GM23338 (cell line): ENCODE data around the gene SULT6B1. TPM values are rescaled to one million over a fixed set of nuclear protein-coding genes. Genes with fewer than 3 reads are reported as not detected.

Experiments used
- ATAC-seq: fragments of 200-7000 bp; cut with Tn5 transposase; 3 replicates; pipeline ENCODE4 v1.9.1; 2020
- DNase-seq: peaks from one replicate; pipeline ENCODE4 v3.0.0-alpha.2; 2015; ENCODE audit warnings: low spot score
- H2AFZ ChIP-seq: fragments of 200-600 bp; sonication (generic); 2 replicates; pipeline ENCODE4 v1.8.0; 2016; ENCODE audit warnings: antibody characterized with exemption, mild to moderate bottlenecking, moderate library complexity
- H3F3A ChIP-seq: fragments of 200-600 bp; sonication (generic); replicated peaks from 2 replicates; pipeline ENCODE4 v1.8.0; 2017; ENCODE audit warnings: antibody characterized with exemption, mixed run types, low read depth
- H3K27ac ChIP-seq: fragments of 200-600 bp; sonication (generic); 2 replicates; pipeline ENCODE4 v1.6.1; 2016; ENCODE audit warnings: low read depth
- H3K27me3 ChIP-seq: fragments of 200-600 bp; sonication (generic); 2 replicates; pipeline ENCODE4 v1.8.0; 2016; ENCODE audit warnings: mild to moderate bottlenecking, mixed run types, moderate library complexity; ENCODE audit not compliant: insufficient read depth
- H3K36me3 ChIP-seq: fragments of 200-600 bp; sonication (generic); 2 replicates; pipeline ENCODE4 v1.8.0; 2016; ENCODE audit warnings: mild to moderate bottlenecking; ENCODE audit not compliant: insufficient read depth
- H3K4me1 ChIP-seq: fragments of 200-600 bp; sonication (generic); 2 replicates; pipeline ENCODE4 v1.8.0; 2016; ENCODE audit warnings: mild to moderate bottlenecking, moderate library complexity; ENCODE audit not compliant: insufficient read depth
- H3K4me2 ChIP-seq: fragments of 200-600 bp; sonication (generic); 2 replicates; pipeline ENCODE4 v1.7.1; 2017; ENCODE audit warnings: mixed run types
- H3K4me3 ChIP-seq: fragments of 200-600 bp; sonication (generic); 2 replicates; pipeline ENCODE4 v1.6.1; 2016; ENCODE audit warnings: mixed run types
- H3K79me2 ChIP-seq: fragments of 200-600 bp; sonication (generic); replicated peaks from 2 replicates; pipeline ENCODE4 v1.8.0; 2017; ENCODE audit warnings: mild to moderate bottlenecking; ENCODE audit not compliant: insufficient read depth
- H3K9me2 ChIP-seq: fragments of 200-600 bp; sonication (generic); 2 replicates; pipeline ENCODE4 v1.8.0; 2017; ENCODE audit not compliant: insufficient read depth
- H4K20me1 ChIP-seq: fragments of 200-600 bp; sonication (generic); replicated peaks from 2 replicates; pipeline ENCODE4 v1.8.0; 2017; ENCODE audit warnings: mild to moderate bottlenecking; ENCODE audit not compliant: insufficient read depth
- H3K27ac Mint-ChIP-seq: 2 replicates; pipeline ENCODE4 v1.8.0; 2020; ENCODE audit warnings: inconsistent platforms, mild to moderate bottlenecking, moderate library complexity, mixed read lengths
- H3K27me3 Mint-ChIP-seq: 3 replicates; pipeline ENCODE4 v1.8.0; 2022; ENCODE audit warnings: low read depth, mild to moderate bottlenecking, moderate library complexity, mixed read lengths, inconsistent platforms; ENCODE audit not compliant: insufficient read depth, poor library complexity
- H3K36me3 Mint-ChIP-seq: 3 replicates; pipeline ENCODE4 v1.8.0; 2021; ENCODE audit warnings: low read depth, mild to moderate bottlenecking, inconsistent platforms, moderate library complexity, mixed read lengths
- H3K4me1 Mint-ChIP-seq: 3 replicates; pipeline ENCODE4 v1.8.0; 2020; ENCODE audit warnings: mild to moderate bottlenecking, inconsistent platforms, mixed read lengths
- H3K4me3 Mint-ChIP-seq: 3 replicates; pipeline ENCODE4 v1.8.0; 2021; ENCODE audit warnings: moderate library complexity, mild to moderate bottlenecking, inconsistent platforms, mixed read lengths
- H3K9me3 Mint-ChIP-seq: 3 replicates; pipeline ENCODE4 v1.8.0; 2020; ENCODE audit warnings: moderate library complexity, mild to moderate bottlenecking, inconsistent platforms, mixed read lengths
- CREB1 ChIP-seq: fragments of 250-450 bp; sonication (Bioruptor Pico); IDR thresholded peaks from 2 replicates; pipeline ENCODE4 v1.5.0; 2020; ENCODE audit warnings: low read depth, mild to moderate bottlenecking, moderate library complexity
- ETS1 ChIP-seq: IDR thresholded peaks from 2 replicates; pipeline ENCODE4 v1.6.1; 2016; ENCODE audit warnings: antibody characterized with exemption
- EZH2 ChIP-seq: fragments of 200-600 bp; sonication (generic); IDR thresholded peaks from one replicate; pipeline ENCODE4 v1.8.0; 2017; ENCODE audit warnings: antibody characterized with exemption, mild to moderate bottlenecking, low read depth; ENCODE audit not compliant: unreplicated experiment
- EZH2phosphoT487 ChIP-seq: fragments of 200-600 bp; sonication (generic); IDR thresholded peaks from one replicate; pipeline ENCODE4 v1.8.1; 2018; ENCODE audit warnings: antibody characterized with exemption; ENCODE audit not compliant: unreplicated experiment
- JUNB ChIP-seq: IDR thresholded peaks from one replicate; pipeline ENCODE4 v1.6.1; 2016; ENCODE audit warnings: antibody characterized with exemption; ENCODE audit not compliant: unreplicated experiment
- NANOG ChIP-seq: IDR thresholded peaks from 2 replicates; pipeline ENCODE4 v1.6.1; 2016; ENCODE audit warnings: antibody characterized with exemption, borderline replicate concordance
- POLR2AphosphoS5 ChIP-seq: IDR thresholded peaks from 2 replicates; pipeline ENCODE4 v1.6.1; 2016; ENCODE audit warnings: antibody characterized with exemption, low read depth
- REST ChIP-seq: IDR thresholded peaks from one replicate; pipeline ENCODE4 v1.6.1; 2018; ENCODE audit warnings: antibody characterized with exemption; ENCODE audit not compliant: unreplicated experiment
- STAT1 ChIP-seq: IDR thresholded peaks from one replicate; pipeline ENCODE4 v1.6.1; 2016; ENCODE audit warnings: antibody characterized with exemption; ENCODE audit not compliant: unreplicated experiment
- ZNF114 ChIP-seq: fragments of 250-450 bp; sonication (Bioruptor Pico); IDR thresholded peaks from 2 replicates; pipeline ENCODE4 v1.5.0; 2020; ENCODE audit warnings: mild to moderate bottlenecking, moderate library complexity
- ZNF331 ChIP-seq: fragments of 250-450 bp; sonication (Bioruptor Pico); IDR thresholded peaks from 2 replicates; pipeline ENCODE4 v1.5.0; 2020; ENCODE audit warnings: low read depth, mild to moderate bottlenecking, moderate library complexity
- polyA plus RNA-seq: library from polyadenylated mRNA; unstranded; fragments of >200 nt; fragmentation: Nextera tagmentation; extraction: Ambion mirVana; gene quantifications from 2 replicates; pipeline ENCODE4 v1.2.1, GENCODE V29; 2016
- total RNA-seq: library from RNA; depleted of rRNA; stranded (reverse); fragments of >200 nt; shearing (Covaris generic); gene quantifications from 2 replicates; pipeline ENCODE4 v1.2.3, GENCODE V29; 2014
- TF ChIP-seq, protein P1 (sequence below), 2 experiments: fragments of 200-600 bp in 1 of 2; sonication (generic) in 1 of 2; conservative IDR thresholded peaks; 2 replicates each; pipeline versions ENCODE4 v1.5.1 to v1.6.1; 2016 to 2017; ENCODE audit warnings: antibody characterized with exemption in 2 of 2, low read depth in 2 of 2, mild to moderate bottlenecking in 2 of 2, moderate library complexity in 1 of 2
- TF ChIP-seq, protein P2 (sequence below): fragments of 250-450 bp; sonication (Bioruptor Pico); IDR thresholded peaks from 2 replicates; pipeline ENCODE4 v1.5.0; 2020; ENCODE audit warnings: mild to moderate bottlenecking, moderate library complexity

The SULT6B1 gene
- total and polyA plus RNA-seq, 2 experiments from 2014 or later: not detected

- Histone ChIP-seq H3K4me1 (peaks cover 7% of the 10 kb centered on the region), H2AFZ (no peak overlapping the region), H3K9me2 (no peaks in the 10 kb centered on the region), H3K4me3 (no peak overlapping the region), H3K4me2 (no peak overlapping the region), H3F3A (no peaks in the 10 kb centered on the region), H4K20me1 (no peaks in the 10 kb centered on the region), H3K79me2 (peaks cover 57% of the 10 kb centered on the region), H3K36me3 (peaks cover 16% of the 10 kb centered on the region; the same call in 1 of the 2 replicates), H3K27ac (no peak overlapping the region), H3K27me3 (no peaks in the 10 kb centered on the region)
- Mint-ChIP-seq H3K4me1 (peaks cover 14% of the 10 kb centered on the region; the same call in 2 of the 3 replicates), H3K36me3 (peaks cover 43% of the 10 kb centered on the region), H3K9me3 (no peaks in the 10 kb centered on the region; the same call in 2 of the 3 replicates), H3K4me3 (no peak overlapping the region), H3K27me3 (no peaks in the 10 kb centered on the region), H3K27ac (no peak overlapping the region; the same call in 1 of the 2 replicates)
- DNase-seq (no peak), ATAC-seq (no peak)
- no peak for TF ChIP-seq CREB1 (CRISPR knock-in tag)
- no peak for TF ChIP-seq POLR2AphosphoS5
- TF ChIP-seq, protein P1, sequence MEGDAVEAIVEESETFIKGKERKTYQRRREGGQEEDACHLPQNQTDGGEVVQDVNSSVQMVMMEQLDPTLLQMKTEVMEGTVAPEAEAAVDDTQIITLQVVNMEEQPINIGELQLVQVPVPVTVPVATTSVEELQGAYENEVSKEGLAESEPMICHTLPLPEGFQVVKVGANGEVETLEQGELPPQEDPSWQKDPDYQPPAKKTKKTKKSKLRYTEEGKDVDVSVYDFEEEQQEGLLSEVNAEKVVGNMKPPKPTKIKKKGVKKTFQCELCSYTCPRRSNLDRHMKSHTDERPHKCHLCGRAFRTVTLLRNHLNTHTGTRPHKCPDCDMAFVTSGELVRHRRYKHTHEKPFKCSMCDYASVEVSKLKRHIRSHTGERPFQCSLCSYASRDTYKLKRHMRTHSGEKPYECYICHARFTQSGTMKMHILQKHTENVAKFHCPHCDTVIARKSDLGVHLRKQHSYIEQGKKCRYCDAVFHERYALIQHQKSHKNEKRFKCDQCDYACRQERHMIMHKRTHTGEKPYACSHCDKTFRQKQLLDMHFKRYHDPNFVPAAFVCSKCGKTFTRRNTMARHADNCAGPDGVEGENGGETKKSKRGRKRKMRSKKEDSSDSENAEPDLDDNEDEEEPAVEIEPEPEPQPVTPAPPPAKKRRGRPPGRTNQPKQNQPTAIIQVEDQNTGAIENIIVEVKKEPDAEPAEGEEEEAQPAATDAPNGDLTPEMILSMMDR (conservative IDR thresholded peaks at IDR 0.05; ENCODE audit: low read depth in 2 of 2): no peak
- TF ChIP-seq, protein P2, sequence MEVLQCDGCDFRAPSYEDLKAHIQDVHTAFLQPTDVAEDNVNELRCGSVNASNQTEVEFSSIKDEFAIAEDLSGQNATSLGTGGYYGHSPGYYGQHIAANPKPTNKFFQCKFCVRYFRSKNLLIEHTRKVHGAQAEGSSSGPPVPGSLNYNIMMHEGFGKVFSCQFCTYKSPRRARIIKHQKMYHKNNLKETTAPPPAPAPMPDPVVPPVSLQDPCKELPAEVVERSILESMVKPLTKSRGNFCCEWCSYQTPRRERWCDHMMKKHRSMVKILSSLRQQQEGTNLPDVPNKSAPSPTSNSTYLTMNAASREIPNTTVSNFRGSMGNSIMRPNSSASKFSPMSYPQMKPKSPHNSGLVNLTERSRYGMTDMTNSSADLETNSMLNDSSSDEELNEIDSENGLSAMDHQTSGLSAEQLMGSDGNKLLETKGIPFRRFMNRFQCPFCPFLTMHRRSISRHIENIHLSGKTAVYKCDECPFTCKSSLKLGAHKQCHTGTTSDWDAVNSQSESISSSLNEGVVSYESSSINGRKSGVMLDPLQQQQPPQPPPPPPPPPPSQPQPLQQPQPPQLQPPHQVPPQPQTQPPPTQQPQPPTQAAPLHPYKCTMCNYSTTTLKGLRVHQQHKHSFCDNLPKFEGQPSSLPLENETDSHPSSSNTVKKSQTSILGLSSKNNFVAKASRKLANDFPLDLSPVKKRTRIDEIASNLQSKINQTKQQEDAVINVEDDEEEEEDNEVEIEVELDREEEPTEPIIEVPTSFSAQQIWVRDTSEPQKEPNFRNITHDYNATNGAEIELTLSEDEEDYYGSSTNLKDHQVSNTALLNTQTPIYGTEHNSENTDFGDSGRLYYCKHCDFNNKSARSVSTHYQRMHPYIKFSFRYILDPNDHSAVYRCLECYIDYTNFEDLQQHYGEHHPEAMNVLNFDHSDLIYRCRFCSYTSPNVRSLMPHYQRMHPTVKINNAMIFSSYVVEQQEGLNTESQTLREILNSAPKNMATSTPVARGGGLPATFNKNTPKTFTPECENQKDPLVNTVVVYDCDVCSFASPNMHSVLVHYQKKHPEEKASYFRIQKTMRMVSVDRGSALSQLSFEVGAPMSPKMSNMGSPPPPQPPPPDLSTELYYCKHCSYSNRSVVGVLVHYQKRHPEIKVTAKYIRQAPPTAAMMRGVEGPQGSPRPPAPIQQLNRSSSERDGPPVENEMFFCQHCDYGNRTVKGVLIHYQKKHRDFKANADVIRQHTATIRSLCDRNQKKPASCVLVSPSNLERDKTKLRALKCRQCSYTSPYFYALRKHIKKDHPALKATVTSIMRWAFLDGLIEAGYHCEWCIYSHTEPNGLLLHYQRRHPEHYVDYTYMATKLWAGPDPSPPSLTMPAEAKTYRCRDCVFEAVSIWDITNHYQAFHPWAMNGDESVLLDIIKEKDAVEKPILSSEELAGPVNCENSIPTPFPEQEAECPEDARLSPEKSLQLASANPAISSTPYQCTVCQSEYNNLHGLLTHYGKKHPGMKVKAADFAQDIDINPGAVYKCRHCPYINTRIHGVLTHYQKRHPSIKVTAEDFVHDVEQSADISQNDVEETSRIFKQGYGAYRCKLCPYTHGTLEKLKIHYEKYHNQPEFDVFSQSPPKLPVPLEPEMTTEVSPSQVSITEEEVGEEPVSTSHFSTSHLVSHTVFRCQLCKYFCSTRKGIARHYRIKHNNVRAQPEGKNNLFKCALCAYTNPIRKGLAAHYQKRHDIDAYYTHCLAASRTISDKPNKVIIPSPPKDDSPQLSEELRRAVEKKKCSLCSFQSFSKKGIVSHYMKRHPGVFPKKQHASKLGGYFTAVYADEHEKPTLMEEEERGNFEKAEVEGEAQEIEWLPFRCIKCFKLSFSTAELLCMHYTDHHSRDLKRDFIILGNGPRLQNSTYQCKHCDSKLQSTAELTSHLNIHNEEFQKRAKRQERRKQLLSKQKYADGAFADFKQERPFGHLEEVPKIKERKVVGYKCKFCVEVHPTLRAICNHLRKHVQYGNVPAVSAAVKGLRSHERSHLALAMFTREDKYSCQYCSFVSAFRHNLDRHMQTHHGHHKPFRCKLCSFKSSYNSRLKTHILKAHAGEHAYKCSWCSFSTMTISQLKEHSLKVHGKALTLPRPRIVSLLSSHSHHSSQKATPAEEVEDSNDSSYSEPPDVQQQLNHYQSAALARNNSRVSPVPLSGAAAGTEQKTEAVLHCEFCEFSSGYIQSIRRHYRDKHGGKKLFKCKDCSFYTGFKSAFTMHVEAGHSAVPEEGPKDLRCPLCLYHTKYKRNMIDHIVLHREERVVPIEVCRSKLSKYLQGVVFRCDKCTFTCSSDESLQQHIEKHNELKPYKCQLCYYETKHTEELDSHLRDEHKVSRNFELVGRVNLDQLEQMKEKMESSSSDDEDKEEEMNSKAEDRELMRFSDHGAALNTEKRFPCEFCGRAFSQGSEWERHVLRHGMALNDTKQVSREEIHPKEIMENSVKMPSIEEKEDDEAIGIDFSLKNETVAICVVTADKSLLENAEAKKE (CRISPR knock-in tag): no peak
- TF ChIP-seq JUNB: no peak
- TF ChIP-seq REST: no peak
- no peak for TF ChIP-seq ZNF331 (CRISPR knock-in tag)
- TF ChIP-seq NANOG: no peak
- no peak for TF ChIP-seq ETS1
- TF ChIP-seq EZH2phosphoT487: no peak
- TF ChIP-seq STAT1: no peak
- no peak for TF ChIP-seq EZH2
- TF ChIP-seq ZNF114: no peak
Observed at GRCh38 chr2:37149626-37150322, 38.7 kb downstream of the SULT6B1 start.
